ENCODE data around the gene WDFY3. TPM values are rescaled to one million over a fixed set of nuclear protein-coding genes. Genes with fewer than 3 reads are reported as not detected.
A peak's percentile ranks its signal among the peaks of the same experiment; 100 is the strongest.

WDFY3 gene
- total and polyA plus RNA-seq, 8 donors = 5.3 to 53.0 (median 29.6) TPM

GRCh38 chr4:84708406-84709135 lies 257.9 kb downstream of the WDFY3 start:
- Histone ChIP-seq H3K27ac (no peak overlapping the region), H3K9me3 (no peaks in the 10 kb centered on the region), H3K4me1 (no peaks in the 10 kb centered on the region), H3K4me3 (no peak overlapping the region), H3K27me3 (no peaks in the 10 kb centered on the region), H3K36me3 (peaks cover 0 to 49% (median 15%) of the 10 kb centered on the region in 3 donors)
- no peak for TF ChIP-seq CTCF (IDR thresholded peaks at IDR 0.05)
- intact Hi-C loops (cut with DNase I) = no loop called here
- WGBS, 2 donors = 92 to 95% methylated on average over 6 of the region's 6 CpGs
- DNase-seq = no peak
- no peak for FAIRE-seq
- no peak for ATAC-seq

- no peak for TF ChIP-seq CTCF (IDR thresholded peaks at IDR 0.05)
- no peaks in the 10 kb centered on the region for H3K27me3 ChIP-seq
- no peaks in the 10 kb centered on the region for H3K4me1 ChIP-seq
- FAIRE-seq (no peak), DNase-seq (no peak), ATAC-seq (no peak)
- no peak overlapping the region for H3K4me3 ChIP-seq
- WGBS, 2 donors = 97% methylated on average over 2 of the region's 2 CpGs
- no peaks in the 10 kb centered on the region for H3K9me3 ChIP-seq
- no peak overlapping the region for H3K27ac ChIP-seq
- intact Hi-C loops (cut with DNase I) = no loop called here
- H3K36me3 ChIP-seq = peaks cover 0 to 35% (median 2%) of the 10 kb centered on the region in 3 donors
These were observed 260.2 kb downstream of the WDFY3 start for GRCh38 chr4:84706286-84706685.

GRCh38 chr4:84699001-84699671 lies 267.4 kb downstream of the WDFY3 start:
- no peaks in the 10 kb centered on the region for H3K9me3 ChIP-seq
- intact Hi-C loops (cut with DNase I) = no loop called here
- H3K4me3 ChIP-seq = no peak overlapping the region
- no peak overlapping the region for H3K27ac ChIP-seq
- peaks cover 0 to 42% (median 8%) of the 10 kb centered on the region in 3 donors for H3K36me3 ChIP-seq
- ATAC-seq (no peak), FAIRE-seq (no peak), DNase-seq (no peak)
- WGBS, 2 donors = 72 to 74% methylated on average over 6 of the region's 6 CpGs
- no peak for TF ChIP-seq CTCF (IDR thresholded peaks at IDR 0.05)
- H3K27me3 ChIP-seq = no peaks in the 10 kb centered on the region
- H3K4me1 ChIP-seq = peaks cover 0 to 5% (median 3%) of the 10 kb centered on the region in 3 donors

- WGBS, 2 donors = 41 to 46% methylated on average over 4 of the region's 4 CpGs
- intact Hi-C loops (cut with DNase I) = no loop called here
- no peaks in the 10 kb centered on the region for H3K27me3 ChIP-seq
- FAIRE-seq = peak; percentile 51
- H3K4me1 ChIP-seq = peaks cover 0 to 5% (median 3%) of the 10 kb centered on the region in 3 donors
- H3K27ac ChIP-seq = no peak overlapping the region
- DNase-seq = no peak
- H3K9me3 ChIP-seq = no peaks in the 10 kb centered on the region
- no peak for TF ChIP-seq CTCF (IDR thresholded peaks at IDR 0.05)
- H3K36me3 ChIP-seq = peaks cover 0 to 49% (median 10%) of the 10 kb centered on the region in 3 donors
- H3K4me3 ChIP-seq = no peak overlapping the region
- ATAC-seq = no peak
These were observed 268.8 kb downstream of the WDFY3 start for GRCh38 chr4:84697615-84698201.
